Measurements from ENCODE around the gene BOD1.

Gene BOD1

DNA sequence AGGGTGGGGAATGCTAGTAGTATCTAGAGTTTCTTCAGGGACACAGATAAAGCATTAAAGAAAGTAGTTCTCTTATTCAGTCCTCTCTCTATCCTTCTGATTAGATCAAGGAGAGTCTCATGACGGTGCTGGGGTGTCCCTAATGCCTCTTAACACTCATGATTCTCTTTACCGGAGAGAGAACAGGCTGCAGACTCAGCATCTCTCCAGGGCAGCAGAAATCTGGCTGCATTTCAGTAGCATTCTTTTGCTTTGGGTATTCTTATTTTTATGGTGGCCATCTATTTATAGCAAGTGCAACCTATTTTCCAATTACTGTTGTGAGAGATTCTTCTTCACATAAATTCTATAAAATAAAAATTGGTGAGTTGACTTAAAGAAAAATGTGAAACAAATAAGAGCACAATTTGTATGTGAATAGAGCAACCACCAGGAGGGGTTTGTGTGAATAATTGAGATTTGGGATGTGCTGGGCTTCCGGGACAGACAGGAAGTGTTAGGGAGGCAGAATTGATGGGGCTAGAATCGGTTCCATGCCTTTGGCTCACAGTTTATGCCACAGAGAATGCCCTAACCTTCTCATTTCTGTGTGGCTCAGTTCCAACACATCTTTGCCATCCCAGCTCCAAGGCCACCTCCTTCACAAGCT, 23.8 kb upstream of the BOD1 start:
- no peak for DNase-seq (ENCODE audit: low read depth)

DNA sequence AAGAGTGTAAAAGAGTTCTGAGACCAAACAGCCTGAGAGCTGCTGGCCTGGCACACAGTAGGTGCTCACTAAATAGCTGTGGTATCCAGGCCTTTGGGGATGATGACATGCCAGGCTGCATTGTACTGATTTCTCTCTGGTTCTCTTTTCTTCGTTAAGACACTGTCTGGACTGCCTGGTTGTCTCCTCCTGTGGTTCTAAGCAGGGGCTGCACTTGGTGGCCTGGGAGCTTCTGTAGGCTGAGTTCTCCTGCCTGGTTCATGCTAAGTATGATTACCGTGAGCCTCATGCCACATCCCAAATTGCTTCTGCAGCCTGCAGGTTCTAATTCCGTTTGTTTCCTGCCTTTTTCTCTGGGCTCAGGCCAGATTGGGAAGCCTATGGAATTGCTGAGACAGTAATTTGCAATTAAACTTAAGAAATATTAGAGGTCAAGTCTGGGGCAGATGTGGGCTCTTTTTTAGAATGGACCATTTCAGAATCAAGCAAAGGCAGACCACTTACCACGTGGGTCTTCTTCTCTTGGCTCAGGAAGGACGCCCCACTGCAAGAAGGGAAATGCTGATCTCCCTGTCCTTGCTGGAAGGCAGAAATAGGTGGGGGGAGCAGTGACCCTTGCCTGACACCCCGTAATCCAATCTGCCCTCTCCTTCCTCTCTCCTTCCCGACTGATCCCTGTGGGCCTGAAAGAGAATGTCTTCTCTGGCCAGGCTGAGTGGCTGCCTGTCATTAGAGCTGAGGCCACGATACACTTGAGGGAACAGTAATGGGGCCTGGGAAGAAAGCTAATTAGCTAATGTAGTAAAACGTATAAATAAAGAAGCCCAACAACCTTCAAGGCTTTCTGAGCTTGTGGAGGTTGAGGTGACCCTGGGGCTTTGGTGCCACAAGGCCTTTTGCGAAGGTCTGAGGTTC, 21.9 kb upstream of the BOD1 start:
- no peak for DNase-seq (ENCODE audit: low read depth)

DNA sequence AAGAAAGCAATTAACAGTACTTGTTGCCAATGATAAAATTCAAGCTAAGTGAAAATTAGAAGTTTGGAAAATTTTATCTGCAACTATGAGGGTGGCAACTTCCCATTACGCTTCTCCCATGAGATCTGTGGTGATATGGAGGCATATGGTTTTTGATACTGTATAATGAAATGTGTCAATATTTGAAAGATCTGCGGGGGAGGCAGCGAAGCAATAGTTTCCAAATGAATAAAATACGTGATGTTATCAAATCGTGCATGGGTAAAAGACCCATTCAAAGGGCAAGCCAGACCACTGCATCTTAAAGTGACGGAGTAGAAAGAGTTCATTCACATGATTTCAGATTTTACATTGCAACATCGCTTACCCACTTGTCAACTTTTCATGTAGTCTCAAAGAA, 20.9 kb upstream of the BOD1 start:
- DNase-seq (ENCODE audit: low read depth) = no peak

DNA sequence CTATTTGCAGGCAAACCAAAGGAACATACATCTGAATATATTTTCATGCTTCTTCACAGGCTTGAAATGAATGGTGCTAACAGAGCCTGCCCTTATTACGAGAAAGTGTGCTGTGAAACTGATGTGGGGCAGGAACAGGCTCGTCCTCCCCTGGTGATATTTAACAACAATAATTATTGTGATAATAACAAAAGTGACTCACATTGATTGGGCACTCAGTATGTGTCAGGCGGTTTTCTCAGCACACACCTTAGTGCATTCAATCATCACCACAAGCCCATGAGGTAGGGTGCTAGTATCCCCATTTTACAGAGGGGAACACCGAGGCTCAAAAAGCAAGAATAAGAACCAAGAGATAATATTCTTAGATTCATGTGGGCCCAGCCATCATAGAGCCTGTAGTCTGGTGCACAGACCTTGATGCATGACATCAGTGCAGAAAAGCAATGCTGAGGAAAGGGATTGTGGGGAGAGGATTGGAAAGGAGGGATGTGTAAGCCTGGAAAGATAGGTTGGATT, 18.1 kb upstream of the BOD1 start:
- no peak for DNase-seq (ENCODE audit: low read depth)

DNA sequence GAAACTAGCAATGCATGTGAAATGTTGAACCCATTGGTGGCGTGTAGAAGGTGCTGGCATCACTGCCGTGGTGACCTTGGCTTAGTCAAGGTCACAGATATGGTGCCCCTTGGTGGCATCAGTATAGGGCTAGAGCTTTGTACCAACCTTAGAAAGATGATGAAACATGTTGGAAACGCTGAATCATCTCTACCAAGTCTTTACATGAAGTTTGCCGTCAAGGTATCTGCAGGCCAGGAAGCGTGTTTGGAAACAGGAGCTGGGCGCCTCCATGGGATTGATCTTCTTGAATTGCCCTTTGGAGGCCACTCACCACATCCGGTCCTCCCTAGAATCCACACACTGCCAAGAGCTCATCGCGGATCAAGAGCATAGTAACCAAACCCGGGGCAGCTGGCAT, 16.9 kb upstream of the BOD1 start:
- no peak for DNase-seq (ENCODE audit: low read depth)

DNA sequence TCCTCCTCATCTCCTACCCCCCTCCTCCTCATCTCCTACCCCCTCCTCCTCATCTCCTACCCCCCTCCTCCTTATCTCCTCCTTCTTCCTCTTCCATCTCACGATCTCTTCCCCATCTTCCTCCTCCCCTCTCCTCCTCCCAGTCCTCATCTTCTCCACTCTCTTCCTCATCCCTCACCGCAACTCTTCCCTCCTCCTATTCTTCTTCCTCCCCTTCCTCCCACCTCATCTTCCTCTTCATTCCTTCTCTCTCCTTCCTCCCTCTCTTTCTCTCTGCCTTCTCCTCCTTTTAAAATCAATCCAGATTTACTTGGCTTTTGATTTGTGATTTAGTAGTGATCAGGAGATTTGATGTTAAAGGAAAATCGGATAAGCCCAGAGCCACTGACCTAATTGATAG, 15.0 kb upstream of the BOD1 start:
- no peak for DNase-seq (ENCODE audit: low read depth)

DNA sequence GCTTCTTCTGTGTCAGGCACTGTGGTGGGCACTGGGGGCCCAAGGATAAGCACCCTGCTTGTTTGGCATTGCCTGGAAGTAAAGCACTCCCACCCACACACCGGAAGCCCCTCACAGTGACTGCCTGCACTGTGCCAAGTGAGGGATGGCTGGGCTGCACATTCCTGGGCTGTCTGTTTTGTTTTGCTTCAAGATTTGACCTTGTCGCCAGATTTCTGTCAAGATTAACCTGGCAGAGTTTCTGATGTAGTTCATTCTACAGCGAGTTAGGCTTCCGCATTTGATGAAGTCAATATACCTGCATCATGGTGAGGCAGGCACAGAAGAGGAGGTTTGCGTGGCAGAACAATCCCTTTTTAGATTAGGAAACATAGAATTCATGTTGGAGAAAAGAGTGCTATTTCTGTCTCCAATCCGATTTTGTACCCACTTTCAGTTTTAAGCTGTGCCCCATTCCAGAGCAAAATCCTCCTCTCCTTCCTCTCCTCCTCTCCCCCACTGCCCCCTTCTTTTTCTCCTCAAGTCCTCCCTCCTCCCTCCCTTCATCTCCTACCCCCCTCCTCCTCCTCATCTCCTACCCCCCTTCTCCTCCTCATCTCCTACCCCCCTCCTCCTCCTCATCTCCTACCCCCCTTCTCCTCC, 14.4 kb upstream of the BOD1 start:
- no peak for DNase-seq (ENCODE audit: low read depth)

DNA sequence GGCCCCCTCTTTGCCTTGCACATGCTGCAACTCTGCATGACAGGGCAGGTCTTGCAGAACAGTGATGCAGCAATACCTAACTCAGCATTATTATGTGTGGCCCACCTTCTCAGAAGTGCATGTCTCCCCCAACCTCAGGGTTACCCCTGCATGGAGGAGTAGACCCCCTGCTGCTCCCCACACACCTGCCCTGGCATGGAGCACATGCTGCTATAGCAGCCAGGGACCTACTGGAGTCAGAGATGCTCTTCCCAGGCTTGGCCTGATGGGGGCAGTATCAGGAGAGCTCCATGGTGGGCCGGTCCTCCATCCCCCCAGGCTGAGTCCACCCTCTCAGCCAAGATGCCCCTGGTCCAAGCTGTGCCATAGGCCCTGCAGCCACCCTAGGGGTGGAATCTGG, 13.2 kb upstream of the BOD1 start:
- DNase-seq (ENCODE audit: low read depth) = no peak

DNA sequence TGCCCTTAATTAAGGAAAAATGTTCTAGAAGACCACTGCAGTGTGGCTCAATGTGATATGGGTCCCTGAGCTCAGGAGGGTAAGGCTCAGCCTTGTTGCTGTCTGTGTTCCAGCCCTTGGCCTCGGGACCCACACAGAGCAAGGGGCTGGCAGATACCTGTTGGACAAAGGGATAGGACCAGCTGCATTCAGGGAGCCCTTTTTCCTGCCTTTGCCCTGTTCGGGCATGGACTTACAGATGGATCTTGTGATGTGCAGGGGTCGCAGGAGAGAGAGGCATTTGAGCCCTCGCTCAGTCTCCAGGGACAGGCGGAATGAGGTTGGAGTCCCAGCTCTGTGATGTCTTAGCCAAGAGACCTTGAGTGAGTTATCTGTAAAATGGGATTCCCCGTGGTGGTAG, 12.1 kb upstream of the BOD1 start:
- DNase-seq (ENCODE audit: low read depth) = no peak

DNA sequence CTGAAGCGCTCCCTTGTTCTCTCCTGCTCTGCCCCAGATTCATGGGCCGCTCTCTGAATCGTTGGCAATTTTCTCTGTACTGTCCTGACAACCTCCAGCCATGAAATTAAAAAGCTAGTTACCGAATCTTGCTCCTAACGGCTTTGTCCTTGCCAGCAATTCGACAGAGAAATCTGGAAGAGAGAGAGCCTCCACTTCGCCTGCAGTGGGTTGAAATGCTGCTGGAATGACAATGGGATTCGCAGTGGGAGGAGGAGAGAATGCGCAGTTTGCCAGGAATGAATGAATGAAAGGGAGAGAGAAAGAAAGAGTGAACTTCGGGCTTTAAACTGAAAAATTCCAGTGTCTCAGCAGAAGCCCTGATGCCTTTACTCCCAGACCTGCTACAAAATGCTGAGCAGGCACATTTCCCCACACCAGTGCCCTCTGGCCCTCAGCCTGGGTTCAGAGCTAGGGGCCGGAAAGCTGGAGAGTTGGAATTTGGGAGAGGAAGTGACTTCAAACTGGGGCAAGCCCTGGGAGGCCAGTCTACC, 11.5 kb upstream of the BOD1 start:
- no peak for DNase-seq (ENCODE audit: low read depth)

DNA sequence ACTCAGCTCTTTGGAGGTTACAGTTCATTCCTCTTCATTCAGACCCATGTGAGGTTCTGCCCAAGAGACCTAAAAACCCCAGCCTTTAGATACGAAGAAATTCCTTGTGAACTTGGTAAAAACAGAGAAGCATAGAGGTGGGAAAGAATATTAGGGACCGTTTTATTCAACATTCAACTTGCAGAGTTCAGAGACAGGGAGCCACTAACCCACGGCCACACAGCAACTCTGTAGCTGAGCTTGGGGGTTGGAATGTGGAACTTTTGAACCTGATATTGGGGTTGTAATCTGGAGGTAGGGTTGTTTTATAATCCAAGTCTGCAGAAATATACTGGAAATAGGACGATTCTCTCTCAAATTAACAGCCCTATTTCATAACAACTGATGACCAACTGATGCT, 10.8 kb upstream of the BOD1 start:
- DNase-seq (ENCODE audit: low read depth) = no peak

DNA sequence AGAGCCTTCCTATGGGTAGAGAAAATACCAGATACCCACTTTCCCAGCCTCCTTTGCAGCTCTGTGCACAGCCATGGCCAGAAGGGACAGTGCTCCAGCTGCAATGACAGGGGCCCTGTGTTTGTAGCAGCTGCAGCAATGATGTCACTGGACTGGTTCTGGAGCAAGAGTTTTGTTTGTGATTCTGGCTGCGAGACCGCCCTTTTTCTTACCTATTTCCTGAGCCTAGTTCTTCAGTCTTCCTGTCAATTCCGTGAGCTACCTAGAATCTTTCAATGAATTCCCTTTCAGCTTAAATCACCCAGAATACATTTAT, 10.0 kb upstream of the BOD1 start:
- DNase-seq (ENCODE audit: low read depth) = no peak

DNA sequence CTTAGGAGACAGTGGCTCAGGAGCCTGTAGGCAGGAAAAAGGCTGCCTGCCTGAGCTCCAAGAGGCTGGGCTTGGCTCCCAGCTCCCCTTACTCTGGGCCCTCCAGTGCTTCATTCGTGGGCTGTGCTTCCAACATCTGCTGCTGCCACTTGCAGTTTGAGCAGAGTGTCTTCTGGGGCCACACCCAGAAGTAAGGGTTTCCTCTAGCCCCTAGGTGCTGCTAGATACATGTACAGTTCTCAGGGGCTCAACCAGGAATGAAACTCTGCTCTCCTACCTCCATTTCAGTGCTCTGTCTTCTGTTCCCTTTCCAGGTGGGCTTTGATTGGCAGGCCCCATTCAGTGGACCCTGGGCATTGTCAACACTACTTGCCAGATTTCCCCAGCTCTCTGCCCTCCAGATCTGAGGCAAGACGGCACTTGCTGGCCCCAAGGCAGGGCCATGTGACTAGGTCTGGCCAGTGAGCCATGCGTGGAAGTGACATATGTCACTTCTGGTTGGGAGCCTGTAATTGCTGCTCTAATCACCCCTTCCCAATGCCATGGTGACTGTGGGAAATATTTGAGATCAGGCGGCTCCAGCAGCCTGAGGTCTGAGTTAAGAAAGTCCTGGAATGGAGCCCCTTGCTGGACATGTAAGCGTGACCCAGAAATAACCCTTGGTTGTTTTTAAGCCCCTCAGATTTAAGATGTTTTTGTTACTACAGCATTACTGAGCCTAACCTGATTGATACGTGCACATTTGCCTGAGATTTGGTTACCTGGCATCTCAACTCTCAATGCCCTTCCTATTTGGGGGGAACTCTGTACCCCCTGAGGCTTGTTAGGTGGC, 9.4 kb upstream of the BOD1 start:
- no peak for DNase-seq (ENCODE audit: low read depth)

DNA sequence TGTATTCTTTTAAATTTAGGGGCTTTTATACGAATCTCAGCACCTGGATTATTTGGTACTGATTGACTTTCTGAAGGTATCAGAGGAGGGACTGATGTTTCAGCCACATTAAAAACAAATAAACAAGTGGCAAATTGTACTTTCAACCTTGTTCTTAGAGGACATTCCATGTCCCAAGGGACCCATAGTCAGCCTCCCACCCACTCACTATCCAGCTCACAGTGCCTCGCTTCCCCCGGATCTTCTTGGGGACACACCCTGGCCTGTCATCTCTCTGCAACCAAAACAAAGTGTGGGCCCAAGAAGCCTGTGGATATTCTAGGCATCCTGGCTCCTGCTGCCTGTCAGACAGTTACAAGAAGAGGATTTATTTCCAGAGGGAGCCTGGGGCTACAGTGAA, 8.8 kb upstream of the BOD1 start:
- no peak for DNase-seq (ENCODE audit: low read depth)

DNA sequence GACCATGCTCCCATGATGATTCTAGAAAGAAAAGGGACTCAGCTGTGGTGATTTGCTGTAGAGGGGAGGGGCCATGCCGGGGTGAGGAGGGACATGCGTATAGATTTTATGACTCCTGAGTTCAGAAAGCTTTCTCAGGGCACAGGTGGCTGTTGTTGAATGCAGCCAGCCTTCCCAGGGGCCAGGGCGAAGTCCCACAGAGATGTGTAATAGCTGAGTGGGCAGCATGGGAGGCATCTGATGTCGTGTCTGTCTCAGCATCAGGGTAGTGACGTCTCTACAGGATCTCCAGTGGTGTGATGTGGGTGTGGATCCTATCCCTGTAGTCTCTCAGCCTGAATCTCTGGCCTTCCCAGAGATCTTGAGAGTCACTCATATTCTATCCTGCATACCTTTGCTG, 7.8 kb upstream of the BOD1 start:
- no peak for DNase-seq (ENCODE audit: low read depth)

DNA sequence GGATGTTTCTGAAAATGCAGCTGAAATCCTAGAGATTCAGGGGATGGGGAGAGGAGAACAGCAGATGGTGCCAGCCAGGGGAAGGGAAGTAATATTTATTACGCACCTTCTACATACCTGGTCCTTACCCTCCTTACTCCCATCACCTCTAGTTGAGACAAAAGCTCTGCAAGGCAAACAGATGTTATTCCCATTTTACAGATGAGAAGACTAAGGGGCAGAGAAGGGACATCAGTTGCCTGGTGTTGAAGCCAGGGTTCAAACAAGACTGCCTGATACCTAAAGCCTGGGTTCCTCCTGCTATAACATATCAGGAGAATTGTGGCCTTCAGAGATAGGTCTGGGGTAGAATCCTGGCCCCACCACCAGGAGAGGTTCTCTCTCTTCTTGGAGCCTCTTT, 7.3 kb upstream of the BOD1 start:
- DNase-seq (ENCODE audit: low read depth) = no peak

DNA sequence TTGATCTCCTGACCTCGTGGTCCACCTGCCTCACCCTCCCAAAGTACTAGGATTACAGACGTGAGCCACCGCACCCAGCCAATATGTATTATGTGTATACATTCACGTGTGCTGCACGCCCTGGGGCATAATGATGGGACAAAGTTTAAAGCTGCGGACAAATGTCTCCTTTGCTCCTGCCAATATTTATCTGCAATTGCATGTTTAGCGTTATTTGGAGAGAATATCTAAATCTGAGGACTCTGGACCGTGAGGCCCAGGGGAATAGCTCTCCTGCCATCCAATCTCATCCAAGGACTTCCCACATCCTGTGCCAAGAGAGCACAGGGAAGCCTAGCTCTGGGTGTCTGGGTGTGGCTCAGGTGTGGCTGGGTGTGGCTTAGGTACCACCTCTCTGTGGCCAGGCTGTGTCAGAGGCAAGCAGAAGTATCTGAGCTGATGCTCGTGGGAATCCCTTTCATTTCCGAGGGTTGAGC, 6.9 kb upstream of the BOD1 start:
- no peak for DNase-seq (ENCODE audit: low read depth)

DNA sequence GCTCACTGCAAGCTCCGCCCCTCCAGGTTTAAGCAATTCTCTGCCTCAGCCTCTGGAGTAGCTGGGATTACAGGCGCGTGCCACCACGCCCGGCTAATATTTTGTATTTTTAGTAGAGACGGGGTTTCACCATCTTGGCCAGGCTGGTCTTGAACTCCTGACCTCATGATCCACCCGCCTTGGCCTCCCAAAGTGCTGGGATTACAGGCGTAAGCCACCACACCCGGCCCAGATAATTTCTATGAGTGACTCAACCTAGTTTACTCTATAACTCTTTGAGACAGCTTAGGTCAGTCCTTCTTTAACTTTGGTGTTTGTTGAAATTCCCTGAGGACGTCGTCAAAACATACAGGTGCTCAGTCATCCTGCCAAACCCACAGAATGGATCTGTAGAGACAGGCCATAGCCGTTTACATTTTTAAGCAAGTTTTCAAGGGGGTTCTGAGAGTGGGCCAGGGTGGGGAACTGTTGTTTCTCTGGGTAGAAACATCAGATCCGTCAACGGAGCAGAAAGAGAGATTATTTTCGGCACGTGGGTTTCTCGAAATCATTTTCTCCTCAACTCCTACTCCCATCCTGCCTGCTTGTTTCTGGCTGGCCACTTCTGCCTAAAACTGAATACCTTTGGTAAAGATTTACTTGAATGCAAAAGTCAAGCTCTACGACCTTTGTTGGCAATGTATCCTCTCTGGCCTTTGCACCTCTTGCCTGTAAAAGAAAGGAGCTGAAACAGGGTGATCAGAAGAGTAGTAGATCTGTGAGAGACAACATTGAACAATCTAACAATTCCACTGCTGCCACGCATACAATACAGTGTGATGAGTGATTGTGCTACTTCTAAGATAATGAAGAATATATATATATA, 6.0 kb upstream of the BOD1 start:
- no peak for DNase-seq (ENCODE audit: low read depth)

DNA sequence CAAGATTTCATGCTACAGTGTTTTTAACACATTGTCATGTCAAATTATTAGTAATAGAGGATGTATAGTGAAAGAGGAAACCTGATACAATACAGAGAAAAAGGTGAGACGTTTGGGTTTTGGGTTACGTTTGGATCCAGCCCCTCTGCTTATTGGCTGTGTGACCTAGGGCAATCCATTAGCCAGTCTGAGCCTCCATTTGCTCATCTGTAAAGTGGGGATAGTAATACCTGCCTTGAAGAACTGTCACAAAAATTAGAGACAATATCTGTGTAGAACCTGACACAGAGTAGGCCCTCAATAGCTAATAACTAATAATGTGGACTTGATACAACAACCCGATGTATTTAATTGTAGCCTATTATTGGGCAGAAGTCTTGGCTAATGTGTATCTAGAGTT, 4.3 kb upstream of the BOD1 start:
- no peak for DNase-seq (ENCODE audit: low read depth)

DNA sequence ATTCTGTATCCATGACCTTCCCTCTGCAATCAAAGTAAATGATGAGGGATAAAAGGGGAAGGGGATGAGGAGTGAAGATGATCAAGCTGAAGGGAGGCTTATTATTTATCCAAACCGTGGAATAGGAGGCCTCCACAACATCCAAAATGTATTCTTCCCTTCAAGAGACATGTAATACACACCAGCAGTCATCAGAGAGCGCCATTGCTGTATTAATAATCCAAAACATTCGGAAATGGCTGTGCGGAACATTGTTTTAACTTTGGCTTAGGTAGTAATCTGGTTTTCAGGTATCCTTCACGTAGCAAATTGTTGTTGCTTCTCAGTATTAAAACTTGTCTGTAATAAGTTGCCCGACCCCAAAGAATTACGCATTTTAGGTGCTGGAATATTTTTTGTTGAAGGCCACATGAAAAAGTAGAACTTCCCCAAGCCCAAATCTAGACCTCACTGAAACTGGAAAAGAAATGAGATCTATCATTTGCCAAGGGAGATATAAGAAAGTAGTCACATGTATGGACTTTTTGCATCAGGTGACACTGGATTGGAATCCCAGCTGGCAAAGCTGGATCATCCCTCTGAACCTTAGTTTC, 2.6 kb upstream of the BOD1 start:
- DNase-seq (ENCODE audit: low read depth) = peak; percentile 20

Measured in HS-5 (cell line).